ENCODE results near the gene GSN.

GSN gene

GRCh38 chr9:121225240-121225639 lies 42.7 kb upstream of the GSN start:
- no peak for TF ChIP-seq CTCF (IDR thresholded peaks at IDR 0.05; ENCODE audit: low read depth, low read length)
- no peak for DNase-seq (ENCODE audit: low read depth in 2 of 2)
- no peak overlapping the region for H3K4me3 ChIP-seq (replicated peaks in 1 of 2; ENCODE audit: low read depth in 2 of 2, low read length in 2 of 2)

GRCh38 chr9:121226175-121226574 lies 41.8 kb upstream of the GSN start:
- no peak for TF ChIP-seq CTCF (IDR thresholded peaks at IDR 0.05; ENCODE audit: low read depth, low read length)

GRCh38 chr9:121227862-121228261 lies 40.1 kb upstream of the GSN start:
- no peak for DNase-seq (ENCODE audit: low read depth in 2 of 2)
- no peak for TF ChIP-seq CTCF (IDR thresholded peaks at IDR 0.05; ENCODE audit: low read depth, low read length)
- H3K4me3 ChIP-seq (replicated peaks in 1 of 2; ENCODE audit: low read depth in 2 of 2, low read length in 2 of 2), result no peak overlapping the region

More at GRCh38 chr9:121226175-121226574, 41.8 kb upstream of the GSN start:
- no peak overlapping the region for H3K4me3 ChIP-seq (replicated peaks in 1 of 2; ENCODE audit: low read depth in 2 of 2, low read length in 2 of 2)
- DNase-seq (ENCODE audit: low read depth in 2 of 2), result peak in 1 of 2 donors; percentile 47

- no peak for DNase-seq (ENCODE audit: low read depth in 2 of 2)
- TF ChIP-seq CTCF (IDR thresholded peaks at IDR 0.05; ENCODE audit: low read depth, low read length), result no peak
Measured at GRCh38 chr9:121230256-121230655, 37.7 kb upstream of the GSN start.

GRCh38 chr9:121232251-121232650 lies 35.7 kb upstream of the GSN start:
- H3K4me3 ChIP-seq (replicated peaks in 1 of 2; ENCODE audit: low read depth in 2 of 2, low read length in 2 of 2), result no peak overlapping the region
- no peak for TF ChIP-seq CTCF (IDR thresholded peaks at IDR 0.05; ENCODE audit: low read depth, low read length)
- DNase-seq (ENCODE audit: low read depth in 2 of 2), result no peak

More at GRCh38 chr9:121230256-121230655, 37.7 kb upstream of the GSN start:
- no peak overlapping the region for H3K4me3 ChIP-seq (replicated peaks in 1 of 2; ENCODE audit: low read depth in 2 of 2, low read length in 2 of 2)

GRCh38 chr9:121233906-121234831 lies 33.8 kb upstream of the GSN start:
- H3K4me3 ChIP-seq (replicated peaks in 1 of 2; ENCODE audit: low read depth in 2 of 2, low read length in 2 of 2), result no peak overlapping the region
- peak; percentile 40 to 75 for DNase-seq (ENCODE audit: low read depth in 2 of 2)
- TF ChIP-seq CTCF (IDR thresholded peaks at IDR 0.05; ENCODE audit: low read depth, low read length), result no peak

Measured in cardiac fibroblast (primary cell).